SK-N-SH (cell line): Measurements from ENCODE around the gene SLC47A1. TPM values are rescaled to one million over a fixed set of nuclear protein-coding genes. Genes with fewer than 3 reads are reported as not detected.

ENCODE experiments used
- CTCF ChIA-PET: fragments of 300-600, 350-600 bp; formaldehyde crosslinking; extraction: SDS; loops from one replicate; lab custom pipeline; 2021; lab: Yijun Ruan, JAX
- POLR2A ChIA-PET: fragments of 350-600 bp; sonication (Branson Sonifier 250); formaldehyde crosslinking; extraction: SDS; loops from one replicate; lab custom pipeline; 2020; ENCODE audit warnings: antibody characterized with exemption, inconsistent platforms; lab: Yijun Ruan, JAX
- DNase-seq: peaks from one replicate; pipeline ENCODE4 v3.0.0; 2012
- H2AFZ ChIP-seq: fragments of 200-600 bp; sonication (generic); 2 replicates; pipeline ENCODE4 v1.8.1; 2016; ENCODE audit warnings: antibody characterized with exemption, mild to moderate bottlenecking, low read depth
- H3F3A ChIP-seq: fragments of 200-600 bp; sonication (generic); replicated peaks from 2 replicates; pipeline ENCODE3; 2016; ENCODE audit warnings: antibody characterized with exemption, mild to moderate bottlenecking; ENCODE audit not compliant: insufficient read depth
- H3K27ac ChIP-seq, 2 experiments: fragments of 200-500 bp in 1 of 2; fragments of 200-600 bp in 1 of 2; sonication (Bioruptor generic) in 1 of 2; sonication (generic), shearing (Covaris generic) in 1 of 2; 2 replicates each; pipeline versions ENCODE4 v1.5.1 to v1.6.1; 2014 to 2016; ENCODE audit warnings: low read depth in 2 of 2, inconsistent platforms in 1 of 2, low read length in 1 of 2, mild to moderate bottlenecking in 1 of 2, mixed read lengths in 1 of 2
- H3K27me3 ChIP-seq: fragments of 200-600 bp; sonication (generic), shearing (Covaris generic); 2 replicates; pipeline ENCODE4 v1.6.1; 2016; ENCODE audit warnings: mixed run types; ENCODE audit not compliant: insufficient read depth
- H3K36me3 ChIP-seq, 2 experiments: fragments of 200-500 bp in 1 of 2; fragments of 200-600 bp in 1 of 2; sonication (Bioruptor generic) in 1 of 2; sonication (generic) in 1 of 2; replicated peaks in 1 of 2; 2 replicates each; pipeline versions ENCODE3 to v1.5.1; 2014 to 2016; ENCODE audit warnings: low read length in 1 of 2, mild to moderate bottlenecking in 1 of 2; ENCODE audit not compliant: insufficient read depth in 2 of 2, control insufficient read depth in 1 of 2
- H3K4me1 ChIP-seq, 2 experiments: fragments of 200-500 bp in 1 of 2; fragments of 200-600 bp in 1 of 2; sonication (Bioruptor generic) in 1 of 2; sonication (generic), shearing (Covaris generic) in 1 of 2; 2 replicates each; pipeline versions ENCODE4 v1.5.1 to v1.6.1; 2014 to 2016; ENCODE audit warnings: low read depth in 1 of 2, low read length in 1 of 2, mixed run types in 1 of 2; ENCODE audit not compliant: insufficient read depth in 2 of 2, control insufficient read depth in 1 of 2
- H3K4me2 ChIP-seq: fragments of 200-600 bp; sonication (generic), shearing (Covaris generic); 2 replicates; pipeline ENCODE4 v1.6.1; 2017; ENCODE audit warnings: mixed run types
- H3K4me3 ChIP-seq, 2 experiments: fragments of 200-500 bp in 1 of 2; fragments of 200-600 bp in 1 of 2; sonication (Bioruptor generic) in 1 of 2; sonication (generic), shearing (Covaris generic) in 1 of 2; 2 replicates each; pipeline versions ENCODE4 v1.5.1 to v1.8.1; 2014 to 2016; ENCODE audit warnings: low read depth in 2 of 2, inconsistent platforms in 1 of 2, low read length in 1 of 2, mild to moderate bottlenecking in 1 of 2, mixed read lengths in 1 of 2, moderate library complexity in 1 of 2
- H3K79me2 ChIP-seq: fragments of 200-600 bp; sonication (generic); 2 replicates; pipeline ENCODE4 v1.8.1; 2017; ENCODE audit warnings: mild to moderate bottlenecking; ENCODE audit not compliant: insufficient read depth
- H3K9ac ChIP-seq: fragments of 200-600 bp; sonication (generic); 2 replicates; pipeline ENCODE4 v1.6.1; 2017; ENCODE audit warnings: mixed run types
- H3K9me2 ChIP-seq: fragments of 200-600 bp; sonication (generic); 2 replicates; pipeline ENCODE4 v1.6.1; 2017; ENCODE audit warnings: mixed run types
- H3K9me3 ChIP-seq: fragments of 200-600 bp; sonication (generic); 2 replicates; pipeline ENCODE4 v1.6.1; 2017; ENCODE audit warnings: mixed run types, mild to moderate bottlenecking, moderate library complexity
- H4K20me1 ChIP-seq: fragments of 200-600 bp; sonication (generic); 2 replicates; pipeline ENCODE4 v1.6.1; 2017; ENCODE audit warnings: mild to moderate bottlenecking, mixed run types; ENCODE audit not compliant: insufficient read depth
- CHD2 ChIP-seq: fragments of 150-350 bp; IDR thresholded peaks from 2 replicates; pipeline ENCODE4 v1.6.1; 2018; ENCODE audit warnings: low read length; ENCODE audit not compliant: partially characterized antibody
- CTCF ChIP-seq: fragments of 200-600 bp; sonication (generic); IDR thresholded peaks from 2 replicates; pipeline ENCODE4 v1.6.1; 2017; ENCODE audit warnings: antibody characterized with exemption, mild to moderate bottlenecking, moderate library complexity
- EP300 ChIP-seq, 2 experiments: IDR thresholded peaks; 2 replicates each; pipeline versions ENCODE4 v1.4.0 to v1.6.1; 2012; ENCODE audit warnings: borderline replicate concordance in 1 of 2, low read depth in 1 of 2, low read length in 1 of 2
- EZH2phosphoT487 ChIP-seq: fragments of 200-600 bp; sonication (generic); IDR thresholded peaks from 2 replicates; pipeline ENCODE4 v1.6.1; 2017; ENCODE audit warnings: low read depth, mixed run types, mild to moderate bottlenecking, antibody characterized with exemption, moderate library complexity, borderline replicate concordance
- FOSL2 ChIP-seq: IDR thresholded peaks from 2 replicates; pipeline ENCODE4 v1.4.0; 2012; ENCODE audit warnings: low read depth, mild to moderate bottlenecking, moderate library complexity, borderline replicate concordance
- FOXM1 ChIP-seq: IDR thresholded peaks from 2 replicates; pipeline ENCODE4 v1.4.0; 2012; ENCODE audit warnings: low read depth, mild to moderate bottlenecking
- GABPA ChIP-seq: IDR thresholded peaks from 2 replicates; pipeline ENCODE4 v1.4.0; 2012; ENCODE audit warnings: low read depth, mild to moderate bottlenecking
- GATA2 ChIP-seq: sonication (generic); formaldehyde crosslinking; IDR thresholded peaks from 2 replicates; pipeline ENCODE4 v1.5.0; 2020; ENCODE audit warnings: mild to moderate bottlenecking, missing genetic modification reagents
- JUND ChIP-seq: IDR thresholded peaks from 2 replicates; pipeline ENCODE4 v1.4.0; 2012
- MAX ChIP-seq: IDR thresholded peaks from 2 replicates; pipeline ENCODE4 v1.4.0; 2012; ENCODE audit warnings: low read depth
- MEF2A ChIP-seq: IDR thresholded peaks from 2 replicates; pipeline ENCODE4 v1.4.0; 2012; ENCODE audit warnings: low read depth, borderline replicate concordance
- MXI1 ChIP-seq: IDR thresholded peaks from 2 replicates; pipeline ENCODE4 v1.6.1; 2012; ENCODE audit warnings: mild to moderate bottlenecking, low read depth, low read length, improper control_type of control experiment
- NFIC ChIP-seq: IDR thresholded peaks from 2 replicates; pipeline ENCODE4 v1.4.0; 2012; ENCODE audit warnings: borderline replicate concordance
- POLR2AphosphoS5 ChIP-seq: IDR thresholded peaks from 2 replicates; pipeline ENCODE4 v1.6.1; 2012; ENCODE audit warnings: low read depth, low read length
- RAD21 ChIP-seq: IDR thresholded peaks from 2 replicates; pipeline ENCODE4 v1.6.1; 2012; ENCODE audit warnings: mild to moderate bottlenecking, low read length
- RCOR1 ChIP-seq: fragments of 150-350 bp; IDR thresholded peaks from 2 replicates; pipeline ENCODE4 v1.6.1; 2017; ENCODE audit warnings: antibody characterized with exemption, low read length
- RFX5 ChIP-seq: IDR thresholded peaks from 2 replicates; pipeline ENCODE4 v1.6.1; 2012; ENCODE audit warnings: mild to moderate bottlenecking, improper control_type of control experiment, low read length
- RXRA ChIP-seq: IDR thresholded peaks from 2 replicates; pipeline ENCODE4 v1.4.0; 2012; ENCODE audit warnings: low read depth, mild to moderate bottlenecking, borderline replicate concordance
- SIN3A ChIP-seq: IDR thresholded peaks from 2 replicates; pipeline ENCODE4 v1.6.1; 2012; ENCODE audit warnings: low read depth, mild to moderate bottlenecking, low read length, moderate library complexity, borderline replicate concordance
- SMC3 ChIP-seq: IDR thresholded peaks from 2 replicates; pipeline ENCODE4 v1.6.1; 2012; ENCODE audit warnings: low read depth, low read length, improper control_type of control experiment
- TAF1 ChIP-seq: IDR thresholded peaks from 2 replicates; pipeline ENCODE4 v1.6.1; 2012; ENCODE audit warnings: low read depth, mild to moderate bottlenecking, low read length, moderate library complexity, borderline replicate concordance
- TCF12 ChIP-seq: IDR thresholded peaks from 2 replicates; pipeline ENCODE4 v1.4.0; 2012
- TEAD4 ChIP-seq: IDR thresholded peaks from 2 replicates; pipeline ENCODE4 v1.4.0; 2012; ENCODE audit warnings: mild to moderate bottlenecking, borderline replicate concordance; ENCODE audit not compliant: insufficient read depth
- YY1 ChIP-seq: IDR thresholded peaks from 2 replicates; pipeline ENCODE4 v1.4.0; 2012; ENCODE audit warnings: low read depth, mild to moderate bottlenecking
- WGBS: methylation state at CpG from one replicate; pipeline ENCODE4 v1.1.6; 2017; ENCODE audit warnings: low lambda C conversion rate; 5-methylcytosine and 5-hydroxymethylcytosine counted together
- polyA plus RNA-seq, 3 experiments: library from polyadenylated mRNA; depleted of rRNA; stranded (reverse); fragments of >200 nt; gene quantifications; 2 replicates each; pipeline ENCODE4 v1.2.3, GENCODE V29; 2012
- TF ChIP-seq, protein P1 (sequence below): fragments of 150-350 bp; IDR thresholded peaks from 2 replicates; pipeline ENCODE4 v1.6.1; 2016; ENCODE audit warnings: mild to moderate bottlenecking, low read depth, low read length

The SLC47A1 gene
- polyA plus RNA-seq, 1 of the 3 experiments (the other 2 are of a cell fraction) = 3.5 TPM

DNA sequence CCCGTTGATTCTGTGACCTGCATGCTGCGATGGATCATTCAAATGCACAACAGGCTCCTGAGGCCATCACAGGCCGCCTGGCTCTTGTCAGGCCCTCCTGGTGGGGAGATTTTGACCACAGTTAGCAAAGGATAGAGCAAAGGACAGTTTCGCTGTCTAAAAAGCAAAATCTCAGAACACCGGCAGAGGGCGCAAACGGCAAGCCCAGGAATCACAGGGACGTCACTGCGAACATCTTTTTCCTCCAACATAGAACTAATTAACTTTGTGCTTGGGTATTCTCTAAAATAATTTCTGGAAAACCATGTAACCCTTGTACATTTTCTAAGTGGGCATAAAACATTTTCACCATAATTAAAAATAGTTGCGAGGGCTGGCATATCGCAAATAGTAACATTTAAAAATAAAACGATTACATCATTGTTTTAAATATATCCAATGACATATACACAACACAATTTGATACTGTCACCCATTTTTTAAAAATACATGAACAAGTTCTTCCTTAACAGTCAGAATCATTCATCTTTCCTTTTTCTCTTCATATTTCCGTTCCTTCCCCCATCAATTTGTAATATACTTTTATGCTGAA is 19.7 kb upstream of the SLC47A1 start:
- H3K4me1 ChIP-seq = peaks cover 0 to 5% of the 10 kb centered on the region in 2 experiments; a peak in 1 of 4 replicates
- H3F3A ChIP-seq = peaks cover 4% of the 10 kb centered on the region
- peak; percentile 74 for DNase-seq
- H3K79me2 ChIP-seq = no peaks in the 10 kb centered on the region
- TF ChIP-seq TEAD4 (no peak), CHD2 (peak; percentile 12), MAX (no peak), RCOR1 (0 out of 2 replicates have a peak, but pooled peaks have one; percentile 50), RXRA (no peak), RAD21 (peak; percentile 98), TAF1 (no peak), GATA2 (CRISPR knock-in tag) (no peak), SIN3A (no peak), RFX5 (no peak; the same call in 1 of the 2 replicates), SMC3 (peak; percentile 96), FOXM1 (no peak), MEF2A (0 out of 2 replicates have a peak, but pooled peaks have one; percentile 74), YY1 (no peak), NFIC (no peak), FOSL2 (no peak), JUND (no peak), GABPA (no peak), POLR2AphosphoS5 (no peak), TCF12 (no peak), CTCF (peak; percentile 97), EP300 (IDR thresholded peaks at IDR 0.05; ENCODE audit: borderline replicate concordance in 1 of 2, low read depth in 1 of 2, low read length in 1 of 2) (no peak), MXI1 (no peak), EZH2phosphoT487 (no peak)
- TF ChIP-seq, protein P1, sequence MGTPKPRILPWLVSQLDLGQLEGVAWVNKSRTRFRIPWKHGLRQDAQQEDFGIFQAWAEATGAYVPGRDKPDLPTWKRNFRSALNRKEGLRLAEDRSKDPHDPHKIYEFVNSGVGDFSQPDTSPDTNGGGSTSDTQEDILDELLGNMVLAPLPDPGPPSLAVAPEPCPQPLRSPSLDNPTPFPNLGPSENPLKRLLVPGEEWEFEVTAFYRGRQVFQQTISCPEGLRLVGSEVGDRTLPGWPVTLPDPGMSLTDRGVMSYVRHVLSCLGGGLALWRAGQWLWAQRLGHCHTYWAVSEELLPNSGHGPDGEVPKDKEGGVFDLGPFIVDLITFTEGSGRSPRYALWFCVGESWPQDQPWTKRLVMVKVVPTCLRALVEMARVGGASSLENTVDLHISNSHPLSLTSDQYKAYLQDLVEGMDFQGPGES = no peak
- H3K27ac ChIP-seq = peak overlapping the region in 1 of 2 experiments; percentile 16; a peak in 1 of 4 replicates
- no peaks in the 10 kb centered on the region for H3K27me3 ChIP-seq
- POLR2A ChIA-PET = interaction anchor here (0.7 kb wide), 1 partner anchor 135 kb away, joined by 4 read pairs; the partner anchor contains the start of gene ALDH3A2
- no peaks in the 10 kb centered on the region for H3K9me3 ChIP-seq
- no peaks in the 10 kb centered on the region for H4K20me1 ChIP-seq
- CTCF ChIA-PET = interaction anchor here (0.6 to 9.8 kb wide), 39 partner anchors 9 to 272 kb away, joined by 3 to 292 read pairs (median 4); partner anchors contain the start of genes ALDH3A2, B9D1 and SLC47A1
- H3K36me3 ChIP-seq = no peaks in the 10 kb centered on the region
- 0 out of 2 replicates have a peak overlapping the region, but pooled peaks have one; percentile 11 for H3K4me2 ChIP-seq
- 0 out of 2 replicates have a peak overlapping the region, but pooled peaks have one; percentile 8 for H2AFZ ChIP-seq
- no peaks in the 10 kb centered on the region for H3K9me2 ChIP-seq
- H3K9ac ChIP-seq = peak overlapping the region; percentile 18
- H3K4me3 ChIP-seq = no peak overlapping the region; a peak in 1 of 4 replicates
- WGBS = 4% methylated on average over 12 of the region's 13 CpGs
